ENCODE measurements around the gene TMEM132C.

The TMEM132C gene

DNA sequence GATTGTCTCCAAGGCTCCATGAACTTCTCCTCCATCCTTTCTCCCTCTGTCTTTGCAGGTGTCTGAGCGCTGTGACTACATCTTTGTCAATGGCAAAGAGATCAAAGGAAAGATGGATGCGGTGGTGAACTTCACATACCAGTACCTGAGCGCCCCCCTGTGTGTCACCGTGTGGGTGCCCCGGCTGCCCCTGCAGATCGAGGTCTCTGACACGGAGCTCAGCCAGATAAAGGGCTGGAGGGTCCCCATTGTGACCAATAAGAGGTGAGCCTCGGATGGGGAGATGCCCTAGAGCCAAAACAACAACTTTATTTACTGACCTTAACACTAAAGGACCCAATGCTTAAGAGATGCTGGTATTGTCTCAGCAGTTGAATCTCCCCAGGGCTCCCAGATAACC lies 426.8 kb downstream of the TMEM132C start:
- in situ Hi-C loops (cut with HindIII; ENCODE audit: low sequenced_read_pairs): loop anchor here (5.0 kb wide), 2 partner anchors 49 to 76 kb away; no protein-coding TSS in a partner anchor

DNA sequence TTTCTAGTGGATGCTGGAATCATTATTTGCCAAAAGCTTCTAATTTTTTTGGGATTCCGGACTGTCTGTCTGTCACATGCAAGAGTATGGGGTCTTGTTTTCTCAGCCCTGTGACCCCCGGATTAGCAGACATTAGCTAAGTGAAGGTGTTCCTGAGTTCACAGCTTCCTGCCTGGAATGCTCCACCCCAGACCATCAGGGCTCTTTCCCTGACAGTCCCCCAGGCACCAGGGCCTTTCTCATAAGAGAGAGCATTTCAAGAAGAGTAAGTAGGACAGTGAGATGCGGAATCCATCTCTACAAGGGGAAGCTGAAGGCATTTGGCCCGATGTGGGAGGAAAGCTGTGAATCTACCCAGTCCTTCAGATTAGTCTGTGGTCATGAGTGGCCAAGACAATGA lies 427.5 kb downstream of the TMEM132C start:
- in situ Hi-C loops (cut with HindIII; ENCODE audit: low sequenced_read_pairs): loop anchor here (5.0 kb wide), 2 partner anchors 48 to 77 kb away; no protein-coding TSS in a partner anchor

DNA sequence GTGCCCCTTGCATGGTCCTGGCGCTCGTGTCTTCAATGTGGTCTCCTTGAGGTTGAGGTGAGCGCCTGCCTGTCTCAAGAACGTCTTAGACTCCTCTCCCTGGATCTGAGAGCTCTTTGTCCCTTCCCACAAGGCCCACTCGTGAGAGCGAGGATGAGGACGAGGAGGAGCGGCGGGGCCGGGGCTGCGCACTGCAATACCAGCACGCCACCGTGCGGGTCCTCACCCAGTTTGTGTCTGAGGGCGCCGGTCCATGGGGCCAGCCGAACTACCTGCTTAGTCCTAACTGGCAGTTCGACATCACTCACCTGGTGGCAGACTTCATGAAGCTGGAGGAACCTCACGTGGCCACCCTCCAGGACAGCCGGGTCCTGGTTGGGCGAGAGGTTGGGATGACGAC lies 428.7 kb downstream of the TMEM132C start:
- in situ Hi-C loops (cut with HindIII; ENCODE audit: low sequenced_read_pairs): no loop called here

DNA sequence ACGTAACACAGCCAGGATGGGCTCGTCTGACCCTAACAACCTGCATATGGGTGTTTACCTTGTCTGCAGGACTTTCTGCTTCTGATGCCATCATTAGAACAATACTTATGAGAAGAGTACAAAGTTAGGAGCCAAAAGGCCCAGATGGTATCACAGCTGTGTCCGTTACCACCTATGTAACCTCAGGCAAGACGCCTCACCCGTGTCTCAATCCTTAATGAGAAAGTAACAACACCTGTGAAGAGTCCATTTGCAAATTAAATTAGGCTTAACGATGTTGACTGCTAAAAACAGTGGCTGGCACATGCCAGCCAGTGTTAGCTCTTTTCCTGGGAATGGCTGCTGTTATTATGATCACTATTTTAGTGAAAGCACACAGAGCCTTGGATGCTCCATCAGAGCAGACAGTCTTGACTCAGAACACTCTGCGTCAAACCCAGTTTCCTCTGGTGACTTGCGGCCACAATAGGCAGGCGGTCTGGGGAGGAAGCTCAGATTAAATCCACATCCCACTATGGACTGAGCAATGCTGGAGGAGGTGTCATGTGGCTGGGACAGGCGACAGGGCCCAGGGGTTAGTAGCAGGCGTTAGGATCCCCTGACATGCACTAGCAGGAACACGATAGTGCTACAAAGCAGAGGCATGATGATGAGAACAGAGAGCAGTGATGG lies 431.5 kb downstream of the TMEM132C start:
- in situ Hi-C loops (cut with HindIII; ENCODE audit: low sequenced_read_pairs): no loop called here

DNA sequence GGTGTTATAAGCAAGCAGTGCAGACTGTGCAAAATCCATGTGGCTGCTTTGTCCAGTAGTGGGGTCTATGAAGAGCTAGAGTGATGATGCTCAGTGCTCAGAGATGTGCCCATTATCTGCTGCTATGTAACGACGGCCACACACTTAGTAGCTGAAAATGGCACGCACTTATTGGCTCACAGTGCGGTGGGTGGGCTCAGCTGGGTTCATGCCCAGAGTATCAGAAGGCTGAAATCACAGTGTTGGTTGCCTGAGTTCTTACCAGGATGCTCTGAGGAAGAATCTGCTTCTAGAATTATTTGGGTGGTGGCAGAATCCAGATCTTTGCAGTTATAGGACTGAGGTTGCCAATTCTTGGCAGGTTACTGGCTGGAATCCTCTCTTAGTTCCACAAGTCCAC lies 432.1 kb downstream of the TMEM132C start:
- in situ Hi-C loops (cut with HindIII; ENCODE audit: low sequenced_read_pairs): no loop called here

DNA sequence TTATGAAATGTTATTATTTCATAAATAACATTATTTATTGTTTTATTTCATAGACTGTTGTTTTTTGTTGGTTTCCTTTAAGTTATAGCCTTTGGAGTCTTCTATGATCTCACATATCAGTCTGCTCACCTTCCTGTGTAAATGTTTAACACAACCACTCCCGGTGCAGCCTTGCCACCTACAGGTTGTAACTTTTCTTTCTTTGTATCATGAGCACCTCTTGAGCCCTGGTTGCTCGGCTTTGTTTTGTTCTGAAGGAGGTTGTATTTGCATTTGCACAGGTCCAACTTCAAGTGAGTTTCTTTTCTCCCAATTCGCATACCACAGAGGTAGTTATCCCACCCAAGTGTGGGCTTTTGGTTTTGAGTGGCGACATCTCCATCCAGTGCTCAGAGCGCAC lies 435.4 kb downstream of the TMEM132C start:
- in situ Hi-C loops (cut with HindIII; ENCODE audit: low sequenced_read_pairs): no loop called here

DNA sequence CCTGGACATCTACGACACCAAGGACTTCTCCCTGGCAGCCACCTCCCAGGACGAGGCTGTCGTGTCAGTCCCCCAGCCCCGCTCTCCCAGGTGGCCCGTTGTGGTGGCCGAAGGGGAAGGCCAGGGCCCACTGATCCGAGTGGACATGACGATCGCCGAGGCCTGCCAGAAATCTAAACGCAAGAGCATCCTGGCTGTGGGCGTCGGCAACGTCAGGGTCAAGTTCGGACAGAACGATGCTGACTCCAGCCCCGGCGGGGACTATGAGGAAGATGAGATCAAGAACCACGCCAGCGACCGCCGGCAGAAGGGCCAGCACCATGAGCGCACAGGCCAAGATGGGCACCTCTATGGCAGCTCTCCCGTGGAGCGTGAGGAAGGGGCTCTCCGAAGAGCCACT lies 438.2 kb downstream of the TMEM132C start:
- in situ Hi-C loops (cut with HindIII; ENCODE audit: low sequenced_read_pairs): no loop called here

DNA sequence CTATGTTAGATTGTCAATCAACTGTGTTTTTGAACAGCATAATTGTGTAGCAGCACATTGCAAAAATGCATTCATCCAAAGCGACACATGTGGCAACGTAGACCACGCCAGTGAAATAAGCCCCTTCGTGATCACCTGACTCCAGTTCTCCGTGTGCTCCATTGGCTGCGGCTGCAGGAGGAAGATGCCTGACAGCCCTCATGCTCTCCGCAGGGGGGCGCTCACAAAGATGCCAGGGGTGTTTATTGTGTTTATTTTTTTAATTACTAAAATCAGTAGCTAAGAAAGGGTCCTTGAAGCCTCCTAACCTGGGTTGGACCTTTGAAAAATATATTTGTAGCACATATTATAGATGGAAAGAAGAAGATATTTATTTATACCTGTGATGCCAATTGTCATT lies 440.5 kb downstream of the TMEM132C start:
- in situ Hi-C loops (cut with HindIII; ENCODE audit: low sequenced_read_pairs): no loop called here

DNA sequence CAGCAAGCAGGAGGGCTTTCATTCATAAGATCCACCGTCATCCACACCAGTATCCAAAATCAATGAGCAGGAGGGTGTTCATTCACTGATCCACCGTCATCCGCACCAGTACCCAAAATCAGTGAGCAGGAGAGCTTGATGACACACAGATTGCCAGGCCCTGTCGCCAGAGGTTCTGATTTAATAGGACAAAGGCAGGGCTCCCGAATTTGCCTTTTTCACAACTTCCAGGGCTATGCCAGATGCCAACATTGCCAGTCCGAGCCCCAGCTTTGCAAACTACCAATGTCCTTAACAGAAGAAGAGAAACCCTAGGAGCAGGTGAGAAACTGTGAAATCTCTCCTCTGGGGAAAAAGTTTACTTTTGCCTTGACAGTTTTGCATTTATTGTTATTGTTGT lies 441.8 kb downstream of the TMEM132C start:
- in situ Hi-C loops (cut with HindIII; ENCODE audit: low sequenced_read_pairs): no loop called here

DNA sequence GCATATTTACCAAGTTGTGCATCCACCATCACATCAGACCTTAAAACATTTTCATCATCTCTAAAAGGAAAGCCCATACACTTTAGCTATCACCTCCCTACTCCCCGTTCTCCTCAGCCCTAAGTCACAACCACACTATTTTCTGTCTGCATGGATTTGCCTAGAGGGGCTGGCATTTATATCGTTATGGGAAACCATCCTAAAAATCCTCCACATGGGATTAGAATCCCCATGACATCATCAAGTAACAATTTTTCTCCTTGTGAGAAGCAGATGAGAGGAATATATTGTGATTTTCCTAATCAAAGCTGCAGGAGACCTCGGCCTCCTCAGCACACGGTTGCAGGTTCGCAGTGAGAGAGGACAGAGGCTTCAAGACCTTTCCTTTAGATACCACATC lies 442.7 kb downstream of the TMEM132C start:
- in situ Hi-C loops (cut with HindIII; ENCODE audit: low sequenced_read_pairs): no loop called here

DNA sequence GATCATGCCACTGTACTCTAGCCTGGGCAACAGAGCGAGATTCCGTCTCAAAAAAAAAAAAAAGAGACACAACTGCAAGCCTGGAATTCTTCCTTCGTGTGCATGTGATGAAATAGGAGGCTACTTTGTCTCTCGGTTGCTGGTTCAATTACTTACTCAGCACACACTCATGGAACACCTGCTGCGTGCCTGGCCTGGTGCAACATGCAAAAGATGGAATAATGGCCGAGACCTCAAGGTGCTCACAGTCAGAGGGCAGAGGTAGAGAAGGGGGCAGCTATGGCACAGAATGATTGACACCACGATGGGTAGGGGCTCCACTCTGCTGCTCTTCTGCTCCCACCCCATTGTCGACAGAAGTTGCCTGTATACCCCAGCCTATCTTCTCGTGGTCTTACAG lies 444.5 kb downstream of the TMEM132C start:
- in situ Hi-C loops (cut with HindIII; ENCODE audit: low sequenced_read_pairs): no loop called here

DNA sequence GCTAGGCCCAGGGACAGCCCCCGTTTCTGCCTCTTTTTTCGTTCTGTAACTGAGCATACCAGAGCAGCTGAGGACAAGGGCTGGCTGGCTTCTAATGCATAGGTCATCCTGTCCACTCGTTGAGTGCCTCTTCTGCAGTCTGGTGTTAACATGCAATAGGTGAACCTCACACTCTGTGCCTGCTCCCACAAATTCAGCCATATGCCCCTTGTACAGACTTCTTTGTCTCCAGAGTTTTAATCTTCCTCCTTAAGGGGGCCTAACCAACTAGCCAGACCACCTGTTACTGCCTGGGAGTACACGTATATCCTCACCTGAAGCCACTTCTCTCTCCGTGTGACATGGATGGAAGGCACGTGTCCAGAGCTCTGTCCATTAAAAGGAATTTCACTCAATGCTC lies 445.7 kb downstream of the TMEM132C start:
- in situ Hi-C loops (cut with HindIII; ENCODE audit: low sequenced_read_pairs): no loop called here

DNA sequence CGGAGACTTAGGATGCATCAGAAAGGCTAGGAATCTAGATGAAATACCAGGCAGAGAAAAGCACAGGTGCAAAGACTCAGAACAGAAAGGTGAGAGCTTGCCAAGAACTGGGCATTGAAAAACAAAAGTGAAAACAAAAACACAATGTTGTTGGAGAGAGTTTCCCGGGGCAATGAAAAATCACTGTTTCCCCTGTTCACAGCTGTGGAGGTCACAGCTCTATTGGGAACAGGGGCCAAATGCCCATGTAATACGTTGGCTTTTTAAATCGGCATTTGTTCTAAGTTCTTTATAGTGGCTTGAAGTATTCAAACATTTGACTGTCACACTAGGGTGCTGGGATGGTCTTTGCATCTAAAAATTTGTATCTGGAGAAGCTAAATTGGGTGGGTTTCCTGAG lies 448.5 kb downstream of the TMEM132C start:
- in situ Hi-C loops (cut with HindIII; ENCODE audit: low sequenced_read_pairs): no loop called here

DNA sequence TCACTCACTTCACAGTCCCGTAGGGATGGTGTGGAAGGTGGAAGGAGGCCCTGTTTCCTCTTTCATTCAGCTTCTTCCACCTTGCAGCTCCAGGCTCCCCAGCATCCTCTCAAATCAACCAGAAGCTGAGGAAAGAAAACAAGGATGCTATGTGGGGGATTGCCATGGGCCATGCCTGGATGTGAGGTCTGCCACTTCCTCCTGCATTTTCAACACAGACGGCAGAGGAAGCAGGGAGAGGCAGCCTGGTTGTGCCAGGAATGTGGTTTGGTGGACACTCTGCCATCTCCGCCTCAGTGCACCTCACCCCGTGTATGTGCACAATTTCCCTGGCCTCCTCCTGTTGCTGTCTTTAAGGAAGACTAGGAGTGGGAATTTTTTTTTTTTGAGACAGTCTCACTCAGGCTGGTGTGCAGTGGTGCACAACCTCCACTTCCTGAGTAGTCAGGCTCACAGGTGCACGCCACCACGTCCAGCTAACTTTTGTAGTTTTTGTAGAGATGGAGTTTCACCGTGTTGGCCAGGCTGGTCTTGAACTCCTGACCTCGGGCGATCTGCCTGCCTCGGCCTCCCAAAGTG lies 457.6 kb downstream of the TMEM132C start:
- in situ Hi-C loops (cut with HindIII; ENCODE audit: low sequenced_read_pairs): no loop called here

DNA sequence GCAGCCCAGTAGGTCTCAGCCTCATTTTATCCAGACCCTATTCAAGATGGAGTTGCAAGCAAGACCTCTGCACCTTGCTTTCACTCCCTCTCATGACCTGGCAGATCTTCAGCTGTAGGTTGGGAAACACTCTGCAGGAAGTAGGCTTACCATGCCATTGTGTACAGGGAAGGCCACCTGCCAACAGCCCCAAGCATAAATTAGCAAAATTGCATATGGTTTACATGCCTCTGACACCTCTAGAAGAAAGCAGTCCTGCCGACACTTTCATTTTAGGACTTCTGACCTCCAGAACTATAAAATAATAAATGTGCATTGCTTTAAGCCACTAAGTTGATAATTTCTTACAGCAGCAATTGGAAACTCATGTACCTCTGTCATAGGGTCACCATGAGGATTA lies 459.9 kb downstream of the TMEM132C start:
- in situ Hi-C loops (cut with HindIII; ENCODE audit: low sequenced_read_pairs): no loop called here

DNA sequence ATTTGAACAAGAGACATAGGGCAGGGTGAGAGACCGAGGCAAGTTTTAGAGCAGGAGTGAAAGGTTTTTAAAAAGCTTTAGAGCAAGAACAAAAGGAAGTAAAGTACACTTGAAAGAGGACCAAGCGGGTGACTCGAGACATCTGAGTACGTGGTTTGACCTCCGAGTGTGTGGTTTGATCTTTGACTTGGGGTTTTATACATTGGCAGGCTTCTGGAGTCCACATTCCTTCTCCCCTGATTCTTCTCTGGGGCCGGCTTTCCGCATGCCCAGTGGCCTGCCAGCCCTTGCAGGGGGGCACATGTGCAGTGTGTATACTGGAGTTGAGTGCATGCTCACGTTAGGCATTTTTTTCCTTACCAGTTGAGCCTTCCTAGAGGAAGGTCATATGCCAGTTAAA lies 460.5 kb downstream of the TMEM132C start:
- in situ Hi-C loops (cut with HindIII; ENCODE audit: low sequenced_read_pairs): no loop called here

DNA sequence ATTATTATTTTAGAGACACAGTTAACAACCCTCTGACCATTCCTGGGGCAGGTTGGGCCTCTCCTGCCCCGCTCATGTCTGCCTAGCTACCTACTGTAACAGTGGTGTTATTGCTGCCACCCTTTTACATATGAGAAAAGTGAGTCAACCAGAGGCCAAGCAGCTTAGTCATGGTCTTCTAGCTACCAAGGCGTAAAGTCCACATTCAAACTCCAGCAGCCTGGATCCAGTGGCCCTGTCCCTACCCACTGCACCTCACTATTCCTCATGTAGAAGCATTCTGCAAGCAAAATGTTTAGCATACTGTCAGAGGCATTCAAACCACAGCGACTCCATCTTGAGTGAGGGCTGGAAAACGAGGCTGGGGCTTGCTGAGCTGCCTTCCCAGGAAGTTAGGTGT lies 461.0 kb downstream of the TMEM132C start:
- in situ Hi-C loops (cut with HindIII; ENCODE audit: low sequenced_read_pairs): no loop called here

DNA sequence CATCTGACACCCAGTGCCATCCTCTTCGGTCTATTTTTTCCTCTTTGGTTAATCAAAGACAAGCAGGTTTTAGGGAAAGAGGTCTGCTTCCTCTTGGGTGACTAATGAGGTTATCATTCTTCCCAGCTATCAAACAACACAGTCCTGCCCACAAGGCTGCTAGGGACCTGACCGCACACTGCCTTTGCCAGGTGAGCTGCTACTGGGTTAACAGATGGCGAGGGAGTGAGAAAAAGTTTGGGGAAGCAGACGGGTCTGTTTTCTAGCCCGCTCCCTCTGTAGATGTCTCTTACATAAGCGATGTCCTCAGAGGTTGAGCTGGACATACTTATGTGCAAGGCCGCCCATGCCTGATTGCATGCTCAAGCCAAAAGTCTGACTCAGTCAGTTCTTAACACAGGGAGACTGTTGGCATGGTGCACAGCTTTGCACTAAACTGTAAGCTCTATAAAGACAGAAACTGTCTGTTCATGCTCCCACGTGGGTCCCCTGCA lies 462.7 kb downstream of the TMEM132C start:
- in situ Hi-C loops (cut with HindIII; ENCODE audit: low sequenced_read_pairs): no loop called here

DNA sequence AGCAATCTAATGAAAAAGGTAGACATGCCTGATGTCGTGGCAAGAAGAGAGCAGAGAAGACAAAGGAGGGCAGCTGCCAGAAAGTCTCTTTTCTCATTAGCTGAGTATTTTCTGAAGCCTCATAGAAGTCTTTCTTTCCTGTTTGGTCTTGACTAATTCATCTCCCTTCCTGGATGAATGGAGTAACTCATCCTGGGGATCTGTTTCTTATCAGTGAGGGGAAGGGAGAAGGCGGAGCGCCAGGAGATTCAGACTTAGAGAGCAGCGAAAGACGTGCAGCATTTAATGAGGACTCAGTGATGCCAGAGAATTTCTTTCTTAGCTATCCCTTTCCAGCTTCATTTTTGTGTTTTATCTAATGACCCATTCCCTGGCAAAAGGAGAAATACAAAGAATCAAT lies 467.4 kb downstream of the TMEM132C start:
- in situ Hi-C loops (cut with HindIII; ENCODE audit: low sequenced_read_pairs): no loop called here

DNA sequence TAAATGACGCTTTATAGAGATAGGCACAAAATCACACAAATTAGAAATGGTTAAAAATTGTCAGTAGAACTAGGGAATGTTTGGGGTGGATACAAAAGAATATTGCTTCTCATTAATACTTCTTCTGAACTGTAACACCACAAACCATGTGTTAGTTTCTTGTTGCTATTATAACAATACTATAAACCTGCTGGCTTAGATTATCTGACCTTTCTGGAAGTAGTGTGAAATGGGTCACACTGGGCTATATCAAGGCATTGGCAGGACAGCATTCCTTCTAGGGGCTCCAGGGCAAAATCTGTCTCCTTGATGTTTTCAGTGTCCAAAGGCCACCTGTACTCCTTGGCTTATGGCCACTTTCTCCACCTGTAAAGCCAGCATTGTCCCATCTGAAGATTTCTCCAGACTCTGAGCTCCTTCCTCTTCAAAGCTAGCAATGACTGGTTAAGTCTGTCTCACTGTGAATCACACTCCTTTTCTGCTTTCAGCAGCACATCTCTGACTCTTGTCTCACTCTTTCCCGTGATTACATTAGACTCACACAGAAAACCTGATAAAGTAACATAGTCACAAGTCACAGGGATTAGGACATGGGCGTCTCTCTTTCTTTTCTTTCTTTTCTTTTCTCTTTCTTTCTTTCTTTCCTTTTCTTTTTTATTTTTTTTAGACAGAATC lies 470.5 kb downstream of the TMEM132C start:
- in situ Hi-C loops (cut with HindIII; ENCODE audit: low sequenced_read_pairs): no loop called here

DNA sequence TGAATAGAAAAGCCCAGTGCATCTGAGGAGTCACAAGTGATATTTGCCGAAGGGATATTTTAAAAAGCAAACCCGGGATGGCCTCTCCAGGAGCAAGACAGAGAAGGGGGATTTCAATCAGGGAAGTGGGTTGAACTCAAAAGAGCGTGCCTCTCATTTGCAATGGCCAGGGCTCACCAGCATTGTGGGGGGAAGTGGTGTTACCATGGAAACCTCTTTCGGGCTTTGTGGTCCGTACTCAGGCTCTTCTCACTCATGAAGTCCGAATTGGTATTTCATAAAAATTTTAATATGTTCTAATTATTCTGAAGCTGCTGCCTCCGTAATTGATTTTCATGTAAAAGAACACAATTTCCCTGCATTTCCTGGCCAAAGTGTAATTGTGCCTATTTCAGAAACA lies 476.9 kb downstream of the TMEM132C start:
- in situ Hi-C loops (cut with HindIII; ENCODE audit: low sequenced_read_pairs): loop anchor here (5.0 kb wide), 1 partner anchor 52 kb away; no protein-coding TSS in a partner anchor
